Liver (tissue), 9 donors: ENCODE data around the gene FBXW7. TPM values are rescaled to one million over a fixed set of nuclear protein-coding genes. Genes with fewer than 3 reads are reported as not detected.

Experiments
- DNase-seq: peaks from one replicate; pipeline ENCODE4 v3.0.0-alpha.2; 2017; ENCODE audit warnings: low spot score
- H3K27ac ChIP-seq, 2 donors: one replicate each; pipeline ENCODE4 v1.7.0; 2013; ENCODE audit warnings: inconsistent platforms in 2 of 2, low read length in 2 of 2, control low read depth in 1 of 2, low read depth in 1 of 2, mild to moderate bottlenecking in 1 of 2
- H3K27me3 ChIP-seq, 4 donors: one replicate each; pipeline versions ENCODE4 v1.6.1 to v1.7.0; 2013; ENCODE audit warnings: low read length in 3 of 4, inconsistent platforms in 1 of 4, mild to moderate bottlenecking in 1 of 4, moderate library complexity in 1 of 4; ENCODE audit not compliant: control insufficient read depth in 4 of 4, insufficient read depth in 4 of 4
- H3K36me3 ChIP-seq, 4 donors: one replicate each; pipeline versions ENCODE4 v1.6.1 to v1.7.0; 2013; ENCODE audit warnings: low read length in 3 of 4, mild to moderate bottlenecking in 3 of 4, low read depth in 1 of 4, moderate library complexity in 1 of 4; ENCODE audit not compliant: control insufficient read depth in 4 of 4, insufficient read depth in 3 of 4
- H3K4me1 ChIP-seq, 4 donors: one replicate each; pipeline versions ENCODE4 v1.6.1 to v1.7.0; 2013; ENCODE audit warnings: low read length in 3 of 4, mild to moderate bottlenecking in 3 of 4, moderate library complexity in 1 of 4; ENCODE audit not compliant: control insufficient read depth in 4 of 4, insufficient read depth in 4 of 4
- H3K4me3 ChIP-seq, 3 donors: one replicate each; pipeline versions ENCODE4 v1.6.1 to v1.7.0; 2013; ENCODE audit warnings: low read length in 3 of 3, control low read depth in 1 of 3, low read depth in 1 of 3, mild to moderate bottlenecking in 1 of 3
- H3K9ac ChIP-seq, 2 donors: one replicate each; pipeline ENCODE4 v1.7.0; 2013; ENCODE audit warnings: low read length in 2 of 2, mild to moderate bottlenecking in 2 of 2, moderate library complexity in 2 of 2, control low read depth in 1 of 2, low read depth in 1 of 2
- H3K9me3 ChIP-seq, 4 donors: one replicate each; pipeline versions ENCODE4 v1.6.1 to v1.7.0; 2013; ENCODE audit warnings: low read length in 3 of 4; ENCODE audit not compliant: control insufficient read depth in 4 of 4
- FOXA1 ChIP-seq: IDR thresholded peaks from 2 replicates; pipeline ENCODE4 v1.6.1; 2016; ENCODE audit warnings: antibody characterized with exemption
- GABPA ChIP-seq, 2 donors: IDR thresholded peaks in 1 of 2; conservative IDR thresholded peaks in 1 of 2; 2 replicates each; pipeline ENCODE4 v1.6.1; 2016; ENCODE audit warnings: antibody characterized with exemption in 2 of 2, mild to moderate bottlenecking in 1 of 2, moderate library complexity in 1 of 2
- JUND ChIP-seq, 2 donors: IDR thresholded peaks; 2 replicates each; pipeline ENCODE4 v1.6.1; 2016; ENCODE audit warnings: antibody characterized with exemption in 2 of 2
- RAD21 ChIP-seq, 2 donors: IDR thresholded peaks; 2 replicates each; pipeline ENCODE4 v1.6.1; 2016; ENCODE audit warnings: antibody characterized with exemption in 2 of 2, mild to moderate bottlenecking in 2 of 2
- RXRA ChIP-seq, 2 donors: IDR thresholded peaks; 2 replicates each; pipeline ENCODE4 v1.6.1; 2017 to 2018; ENCODE audit warnings: antibody characterized with exemption in 2 of 2, mild to moderate bottlenecking in 1 of 2
- TAF1 ChIP-seq: conservative IDR thresholded peaks from 2 replicates; pipeline ENCODE4 v1.6.1; 2016; ENCODE audit warnings: antibody characterized with exemption, mild to moderate bottlenecking
- YY1 ChIP-seq: IDR thresholded peaks from 2 replicates; pipeline ENCODE4 v1.6.1; 2016; ENCODE audit warnings: antibody characterized with exemption, mild to moderate bottlenecking
- ZBTB33 ChIP-seq: IDR thresholded peaks from 2 replicates; pipeline ENCODE4 v1.6.1; 2016; ENCODE audit warnings: antibody characterized with exemption
- WGBS: extraction: QIAGEN DNeasy Blood & Tissue Kit; methylation state at CpG from one replicate; pipeline ENCODE4 v1.1.7; 2013; 5-methylcytosine and 5-hydroxymethylcytosine counted together
- polyA plus RNA-seq, 2 donors: library from polyadenylated mRNA; stranded (reverse) in 1 of 2; unstranded in 1 of 2; fragments of 200-250 nt in 1 of 2; fragments of >200 nt in 1 of 2; fragmentation: Nextera tagmentation in 1 of 2; extraction: Ambion mirVana in 1 of 2; gene quantifications; one replicate each; pipeline versions ENCODE4 v1.2.1 to v1.2.3, GENCODE V29; 2013 to 2015
- total RNA-seq, 2 donors: library from RNA; depleted of rRNA; stranded (reverse); fragments of >200 nt; gene quantifications; one replicate each; pipeline ENCODE4 v1.2.3, GENCODE V29; 2014
- TF ChIP-seq, protein P1 (sequence below): fragments of 150-350 bp; IDR thresholded peaks from 2 replicates; pipeline ENCODE4 v1.5.1; 2017; ENCODE audit warnings: improper control_type of control experiment, low read depth, low read length; ENCODE audit not compliant: missing input control
- TF ChIP-seq, protein P2 (sequence below): IDR thresholded peaks from 2 replicates; pipeline ENCODE4 v1.6.1; 2016; ENCODE audit warnings: antibody characterized with exemption, mild to moderate bottlenecking
- donor health status: healthy.
- donor health status: healthy.
- donor health status: healthy.
- donor health status: healthy.
- donor health status: healthy.

FBXW7 gene
- total and polyA plus RNA-seq, 4 donors, result 4.0 to 56.9 (median 16.1) TPM

DNA sequence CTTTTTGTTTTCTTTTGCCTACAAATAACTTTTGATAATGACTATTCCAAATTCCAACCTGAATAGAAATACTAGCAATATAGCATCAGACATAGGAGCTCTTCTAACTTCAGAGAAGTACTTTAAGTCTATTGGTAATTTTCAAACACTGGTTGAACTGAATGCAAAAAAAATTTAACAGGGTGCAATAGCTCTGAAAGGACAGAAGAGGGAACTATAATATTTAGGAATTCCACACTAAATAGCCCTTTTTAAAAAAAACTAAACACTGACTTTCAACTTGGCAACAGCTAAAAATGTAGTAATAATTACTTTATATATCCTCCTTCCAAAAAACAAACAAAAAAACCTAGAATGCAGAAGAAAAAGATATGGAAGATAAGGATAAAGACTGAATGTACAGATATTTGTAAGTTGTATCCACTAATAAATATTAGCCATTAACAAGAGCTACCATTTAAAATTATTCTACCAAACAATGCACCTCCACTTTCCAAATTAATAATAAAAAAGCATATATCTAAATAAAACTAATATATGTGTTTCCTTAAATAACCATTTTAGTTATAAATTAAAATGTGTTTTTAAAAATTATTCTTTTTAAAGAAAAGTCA is 81.4 kb downstream of the FBXW7 start:
- H3K4me3 ChIP-seq, result no peak overlapping the region

GRCh38 chr4:152451496-152451895 is 84.4 kb downstream of the FBXW7 start:
- DNase-seq, result no peak
- peaks cover 0 to 2% (median 0%) of the 10 kb centered on the region in 4 donors for H3K4me1 ChIP-seq
- H3K4me3 ChIP-seq, result no peak overlapping the region
- TF ChIP-seq ZBTB33, result no peak
- no peak for TF ChIP-seq GABPA (IDR thresholded peaks at IDR 0.05 in 1 of 2, conservative IDR thresholded peaks at IDR 0.05 in 1 of 2)
- TF ChIP-seq FOXA1, result no peak
- WGBS, result 97% methylated on average over 3 of the region's 3 CpGs
- H3K27me3 ChIP-seq, result no peaks in the 10 kb centered on the region
- no peak overlapping the region for H3K9ac ChIP-seq
- no peaks in the 10 kb centered on the region for H3K9me3 ChIP-seq
- no peaks in the 10 kb centered on the region for H3K36me3 ChIP-seq
- no peak overlapping the region for H3K27ac ChIP-seq

More for the DNA sequence above, 81.4 kb downstream of the FBXW7 start:
- no peak overlapping the region for H3K9ac ChIP-seq
- peaks cover 2 to 12% (median 7%) of the 10 kb centered on the region in 4 donors for H3K4me1 ChIP-seq
- H3K27me3 ChIP-seq, result no peaks in the 10 kb centered on the region
- H3K9me3 ChIP-seq, result no peaks in the 10 kb centered on the region
- DNase-seq, result no peak
- H3K36me3 ChIP-seq, result no peaks in the 10 kb centered on the region
- no peak overlapping the region for H3K27ac ChIP-seq
- no peak for TF ChIP-seq YY1
- TF ChIP-seq, protein P1, sequence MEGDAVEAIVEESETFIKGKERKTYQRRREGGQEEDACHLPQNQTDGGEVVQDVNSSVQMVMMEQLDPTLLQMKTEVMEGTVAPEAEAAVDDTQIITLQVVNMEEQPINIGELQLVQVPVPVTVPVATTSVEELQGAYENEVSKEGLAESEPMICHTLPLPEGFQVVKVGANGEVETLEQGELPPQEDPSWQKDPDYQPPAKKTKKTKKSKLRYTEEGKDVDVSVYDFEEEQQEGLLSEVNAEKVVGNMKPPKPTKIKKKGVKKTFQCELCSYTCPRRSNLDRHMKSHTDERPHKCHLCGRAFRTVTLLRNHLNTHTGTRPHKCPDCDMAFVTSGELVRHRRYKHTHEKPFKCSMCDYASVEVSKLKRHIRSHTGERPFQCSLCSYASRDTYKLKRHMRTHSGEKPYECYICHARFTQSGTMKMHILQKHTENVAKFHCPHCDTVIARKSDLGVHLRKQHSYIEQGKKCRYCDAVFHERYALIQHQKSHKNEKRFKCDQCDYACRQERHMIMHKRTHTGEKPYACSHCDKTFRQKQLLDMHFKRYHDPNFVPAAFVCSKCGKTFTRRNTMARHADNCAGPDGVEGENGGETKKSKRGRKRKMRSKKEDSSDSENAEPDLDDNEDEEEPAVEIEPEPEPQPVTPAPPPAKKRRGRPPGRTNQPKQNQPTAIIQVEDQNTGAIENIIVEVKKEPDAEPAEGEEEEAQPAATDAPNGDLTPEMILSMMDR, result peak; percentile 76
- TF ChIP-seq RAD21 (IDR thresholded peaks at IDR 0.05), result peak; percentile 89 to 90
- TF ChIP-seq TAF1, result no peak
- no peak for TF ChIP-seq JUND (IDR thresholded peaks at IDR 0.05)
- no peak for TF ChIP-seq ZBTB33

DNA sequence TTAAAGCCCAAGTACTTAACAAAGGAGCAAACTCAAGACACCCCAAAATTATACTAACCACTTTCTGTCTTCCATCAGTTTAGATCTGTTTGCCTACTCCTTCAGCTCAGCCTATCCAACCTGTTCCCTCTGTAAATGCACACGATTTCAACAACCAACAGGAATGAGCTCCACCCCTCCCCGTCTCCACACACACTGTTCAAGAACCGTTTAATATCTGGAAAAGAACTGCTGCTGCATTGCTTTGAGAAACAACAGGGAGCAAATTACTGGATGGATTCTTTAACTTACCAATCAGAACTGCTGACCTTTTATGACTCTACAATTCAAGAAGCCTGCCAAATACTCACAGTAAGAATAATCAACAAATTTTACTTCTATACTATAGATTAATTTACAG is 87.0 kb downstream of the FBXW7 start:
- WGBS, result 84% methylated on average over 3 of the region's 3 CpGs
- H3K36me3 ChIP-seq, result no peaks in the 10 kb centered on the region
- H3K4me1 ChIP-seq, result no peaks in the 10 kb centered on the region
- no peaks in the 10 kb centered on the region for H3K9me3 ChIP-seq
- TF ChIP-seq, protein P2, sequence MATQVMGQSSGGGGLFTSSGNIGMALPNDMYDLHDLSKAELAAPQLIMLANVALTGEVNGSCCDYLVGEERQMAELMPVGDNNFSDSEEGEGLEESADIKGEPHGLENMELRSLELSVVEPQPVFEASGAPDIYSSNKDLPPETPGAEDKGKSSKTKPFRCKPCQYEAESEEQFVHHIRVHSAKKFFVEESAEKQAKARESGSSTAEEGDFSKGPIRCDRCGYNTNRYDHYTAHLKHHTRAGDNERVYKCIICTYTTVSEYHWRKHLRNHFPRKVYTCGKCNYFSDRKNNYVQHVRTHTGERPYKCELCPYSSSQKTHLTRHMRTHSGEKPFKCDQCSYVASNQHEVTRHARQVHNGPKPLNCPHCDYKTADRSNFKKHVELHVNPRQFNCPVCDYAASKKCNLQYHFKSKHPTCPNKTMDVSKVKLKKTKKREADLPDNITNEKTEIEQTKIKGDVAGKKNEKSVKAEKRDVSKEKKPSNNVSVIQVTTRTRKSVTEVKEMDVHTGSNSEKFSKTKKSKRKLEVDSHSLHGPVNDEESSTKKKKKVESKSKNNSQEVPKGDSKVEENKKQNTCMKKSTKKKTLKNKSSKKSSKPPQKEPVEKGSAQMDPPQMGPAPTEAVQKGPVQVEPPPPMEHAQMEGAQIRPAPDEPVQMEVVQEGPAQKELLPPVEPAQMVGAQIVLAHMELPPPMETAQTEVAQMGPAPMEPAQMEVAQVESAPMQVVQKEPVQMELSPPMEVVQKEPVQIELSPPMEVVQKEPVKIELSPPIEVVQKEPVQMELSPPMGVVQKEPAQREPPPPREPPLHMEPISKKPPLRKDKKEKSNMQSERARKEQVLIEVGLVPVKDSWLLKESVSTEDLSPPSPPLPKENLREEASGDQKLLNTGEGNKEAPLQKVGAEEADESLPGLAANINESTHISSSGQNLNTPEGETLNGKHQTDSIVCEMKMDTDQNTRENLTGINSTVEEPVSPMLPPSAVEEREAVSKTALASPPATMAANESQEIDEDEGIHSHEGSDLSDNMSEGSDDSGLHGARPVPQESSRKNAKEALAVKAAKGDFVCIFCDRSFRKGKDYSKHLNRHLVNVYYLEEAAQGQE, result no peak
- TF ChIP-seq YY1, result no peak
- no peak for TF ChIP-seq RXRA (IDR thresholded peaks at IDR 0.05)
- no peak for TF ChIP-seq GABPA (IDR thresholded peaks at IDR 0.05 in 1 of 2, conservative IDR thresholded peaks at IDR 0.05 in 1 of 2)
- no peak overlapping the region for H3K4me3 ChIP-seq
- DNase-seq, result no peak
- no peak overlapping the region for H3K9ac ChIP-seq
- H3K27me3 ChIP-seq, result no peaks in the 10 kb centered on the region
- no peak overlapping the region for H3K27ac ChIP-seq
